ENCODE results near the gene YAP1.

The YAP1 gene

GRCh38 chr11:102117472-102118113, 7.3 kb downstream of the YAP1 start:
- no peak for DNase-seq

- DNase-seq, result no peak
Measured at GRCh38 chr11:102118937-102119336, 8.7 kb downstream of the YAP1 start.

- DNase-seq, result no peak
Measured at GRCh38 chr11:102119997-102120396, 9.8 kb downstream of the YAP1 start.

- DNase-seq, result no peak
Measured at GRCh38 chr11:102120437-102120973, 10.3 kb downstream of the YAP1 start.

GRCh38 chr11:102121329-102121728, 11.1 kb downstream of the YAP1 start:
- DNase-seq, result no peak

GRCh38 chr11:102134597-102134996, 24.4 kb downstream of the YAP1 start:
- DNase-seq, result no peak

- DNase-seq, result no peak
Measured at GRCh38 chr11:102135256-102135655, 25.0 kb downstream of the YAP1 start.

GRCh38 chr11:102138223-102138622, 28.0 kb downstream of the YAP1 start:
- DNase-seq, result no peak

- DNase-seq, result no peak
Measured at GRCh38 chr11:102138670-102139069, 28.4 kb downstream of the YAP1 start.

GRCh38 chr11:102139081-102139498, 28.8 kb downstream of the YAP1 start:
- no peak for DNase-seq

- DNase-seq, result no peak
Measured at GRCh38 chr11:102142333-102142732, 32.1 kb downstream of the YAP1 start.

GRCh38 chr11:102143867-102144266, 33.6 kb downstream of the YAP1 start:
- DNase-seq, result no peak

GRCh38 chr11:102144357-102145355, 34.4 kb downstream of the YAP1 start:
- DNase-seq, result no peak

- no peak for DNase-seq
Measured at GRCh38 chr11:102147015-102147414, 36.8 kb downstream of the YAP1 start.

GRCh38 chr11:102147632-102148031, 37.4 kb downstream of the YAP1 start:
- DNase-seq, result no peak

- no peak for DNase-seq
Measured at GRCh38 chr11:102148059-102148458, 37.8 kb downstream of the YAP1 start.

GRCh38 chr11:102151784-102152525, 41.7 kb downstream of the YAP1 start:
- no peak for DNase-seq

GRCh38 chr11:102153082-102153481, 42.8 kb downstream of the YAP1 start:
- DNase-seq, result no peak

GRCh38 chr11:102154806-102155205, 44.6 kb downstream of the YAP1 start:
- DNase-seq, result no peak

- no peak for DNase-seq
Measured at GRCh38 chr11:102155676-102156075, 45.4 kb downstream of the YAP1 start.

- DNase-seq, result no peak
Measured at GRCh38 chr11:102157219-102157618, 47.0 kb downstream of the YAP1 start.

- DNase-seq, result no peak
Measured at GRCh38 chr11:102158164-102158735, 48.0 kb downstream of the YAP1 start.

GRCh38 chr11:102163368-102163767, 53.1 kb downstream of the YAP1 start:
- DNase-seq, result no peak
